K562 (cell line): ENCODE data around the gene FAM50A. TPM values are rescaled to one million over a fixed set of nuclear protein-coding genes. Genes with fewer than 3 reads are reported as not detected.
A peak's percentile ranks its signal among the peaks of the same experiment; 100 is the strongest.

Source experiments
- DACH1 ChIP-seq: fragments of 450-650 bp; IDR thresholded peaks from 2 replicates; pipeline ENCODE4 v1.6.1; 2018; ENCODE audit not compliant: partially characterized antibody
- ESRRB ChIP-seq: fragments of 250-450 bp; sonication (Bioruptor Pico); IDR thresholded peaks from 2 replicates; pipeline ENCODE4 v1.5.0; 2020; ENCODE audit warnings: mild to moderate bottlenecking, moderate library complexity, borderline replicate concordance
- HDAC3 ChIP-seq: fragments of 450-650 bp; IDR thresholded peaks from 2 replicates; pipeline ENCODE4 v1.6.1; 2018; ENCODE audit warnings: borderline replicate concordance, mild to moderate bottlenecking, moderate library complexity; ENCODE audit not compliant: partially characterized antibody
- HDAC8 ChIP-seq: fragments of 450-650 bp; IDR thresholded peaks from 2 replicates; pipeline ENCODE4 v1.6.1; 2016; ENCODE audit warnings: mild to moderate bottlenecking, missing genetic modification characterization, moderate library complexity, missing compliant biosample characterization
- HMG20B ChIP-seq: fragments of 250-450 bp; sonication (Bioruptor Pico); IDR thresholded peaks from 2 replicates; pipeline ENCODE4 v1.5.0; 2021; ENCODE audit warnings: mild to moderate bottlenecking
- ILK ChIP-seq: fragments of 450-650 bp; IDR thresholded peaks from 2 replicates; pipeline ENCODE4 v1.6.1; 2016; ENCODE audit warnings: missing genetic modification characterization, low read depth, mild to moderate bottlenecking, missing compliant biosample characterization, moderate library complexity, borderline replicate concordance
- PCBP2 ChIP-seq: fragments of 200-400 bp; formaldehyde crosslinking; IDR thresholded peaks from 2 replicates; pipeline ENCODE4 v1.6.1; 2018; ENCODE audit warnings: low read length, low read depth, mild to moderate bottlenecking, moderate library complexity; ENCODE audit not compliant: poor library complexity, severe bottlenecking
- PHTF2 ChIP-seq: fragments of 250-450 bp; sonication (Bioruptor Pico); IDR thresholded peaks from 2 replicates; pipeline ENCODE4 v1.5.0; 2021; ENCODE audit warnings: mild to moderate bottlenecking
- POLR3G ChIP-seq: IDR thresholded peaks from 2 replicates; pipeline ENCODE4 v1.6.1; 2011; ENCODE audit not compliant: insufficient read length, insufficient replicate concordance; ENCODE audit errors: extremely low read depth
- RFX7 ChIP-seq: fragments of 250-450 bp; sonication (Bioruptor Pico); IDR thresholded peaks from 2 replicates; pipeline ENCODE4 v1.5.1; 2021; ENCODE audit warnings: mild to moderate bottlenecking
- SMARCA5 ChIP-seq: fragments of 450-650 bp; IDR thresholded peaks from 2 replicates; pipeline ENCODE4 v1.6.1; 2016
- SMARCC2 ChIP-seq: fragments of 450-650 bp; IDR thresholded peaks from 2 replicates; pipeline ENCODE4 v1.6.1; 2017; ENCODE audit warnings: antibody characterized with exemption, moderate library complexity, mild to moderate bottlenecking, low read depth
- TBL1XR1 ChIP-seq, 2 experiments: IDR thresholded peaks; 2 replicates each; pipeline ENCODE4 v1.6.1; 2012; ENCODE audit warnings: improper control_type of control experiment in 2 of 2, low read length in 2 of 2, mild to moderate bottlenecking in 1 of 2
- ZKSCAN3 ChIP-seq: fragments of 250-450 bp; sonication (Bioruptor Pico); IDR thresholded peaks from 2 replicates; pipeline ENCODE4 v1.4.0; 2020
- ZNF184 ChIP-seq: sonication (generic); formaldehyde crosslinking; IDR thresholded peaks from 2 replicates; pipeline ENCODE4 v1.5.0; 2020; ENCODE audit warnings: missing genetic modification reagents
- ZNF239 ChIP-seq: fragments of 250-450 bp; sonication (Bioruptor Pico); IDR thresholded peaks from 2 replicates; pipeline ENCODE4 v1.4.0; 2020; ENCODE audit warnings: mild to moderate bottlenecking
- ZNF354B ChIP-seq: fragments of 250-450 bp; sonication (Bioruptor Pico); IDR thresholded peaks from 2 replicates; pipeline ENCODE4 v1.4.0; 2020
- ZNF431 ChIP-seq: sonication (generic); formaldehyde crosslinking; IDR thresholded peaks from 2 replicates; pipeline ENCODE4 v1.8.0; 2022; ENCODE audit warnings: mild to moderate bottlenecking, missing genetic modification reagents
- ZNF696 ChIP-seq: fragments of 250-450 bp; sonication (Bioruptor Pico); conservative IDR thresholded peaks from 2 replicates; pipeline ENCODE4 v1.4.0; 2020; ENCODE audit warnings: mild to moderate bottlenecking, moderate library complexity
- polyA plus RNA-seq, 8 experiments: library from polyadenylated mRNA; depleted of rRNA in 4 of 8; stranded (reverse) in 5 of 8; unstranded in 3 of 8; fragments of >200 nt; fragmentation: Nextera tagmentation in 2 of 8; fragmentation: Illumina TruSeq in 1 of 8; extraction: Ambion mirVana in 2 of 8; extraction: Trizol in 1 of 8; gene quantifications; 2 replicates each; pipeline versions ENCODE4 v1.2.1 to v1.2.3, GENCODE V29; 2011 to 2014; ENCODE audit warnings: inconsistent platforms in 1 of 8, missing spikeins in 1 of 8
- total RNA-seq, 7 experiments: library from RNA; depleted of rRNA in 6 of 7; stranded (reverse); fragments of >200 nt in 6 of 7; fragmentation: Illumina TruSeq in 2 of 7; extraction: Trizol in 2 of 7; gene quantifications; 2 replicates each; pipeline versions ENCODE4 v1.2.1 to v1.2.3, GENCODE V29; 2011 to 2021; ENCODE audit warnings: low replicate concordance in 1 of 7
- TF ChIP-seq, protein P1 (sequence below), 2 experiments: fragments of 450-650 bp; IDR thresholded peaks; 2 replicates each; pipeline ENCODE4 v1.6.1; 2016; ENCODE audit warnings: mild to moderate bottlenecking in 2 of 2, borderline replicate concordance in 1 of 2, low read depth in 1 of 2, moderate library complexity in 1 of 2

FAM50A gene
- total and polyA plus RNA-seq, 9 of the 15 experiments (the other 6 are each of a cell fraction or from before 2014, with no cell fraction given), result 4.4 to 114 (median 67.3) TPM

- TF ChIP-seq ESRRB (CRISPR knock-in tag), result no peak
- peak; percentile 31; the same call in 1 of the 2 replicates for TF ChIP-seq ZNF431 (CRISPR knock-in tag)
- TF ChIP-seq PCBP2, result no peak
- TF ChIP-seq HDAC3, result no peak
- no peak for TF ChIP-seq SMARCA5
- no peak for TF ChIP-seq SMARCC2
- TF ChIP-seq, protein P1, sequence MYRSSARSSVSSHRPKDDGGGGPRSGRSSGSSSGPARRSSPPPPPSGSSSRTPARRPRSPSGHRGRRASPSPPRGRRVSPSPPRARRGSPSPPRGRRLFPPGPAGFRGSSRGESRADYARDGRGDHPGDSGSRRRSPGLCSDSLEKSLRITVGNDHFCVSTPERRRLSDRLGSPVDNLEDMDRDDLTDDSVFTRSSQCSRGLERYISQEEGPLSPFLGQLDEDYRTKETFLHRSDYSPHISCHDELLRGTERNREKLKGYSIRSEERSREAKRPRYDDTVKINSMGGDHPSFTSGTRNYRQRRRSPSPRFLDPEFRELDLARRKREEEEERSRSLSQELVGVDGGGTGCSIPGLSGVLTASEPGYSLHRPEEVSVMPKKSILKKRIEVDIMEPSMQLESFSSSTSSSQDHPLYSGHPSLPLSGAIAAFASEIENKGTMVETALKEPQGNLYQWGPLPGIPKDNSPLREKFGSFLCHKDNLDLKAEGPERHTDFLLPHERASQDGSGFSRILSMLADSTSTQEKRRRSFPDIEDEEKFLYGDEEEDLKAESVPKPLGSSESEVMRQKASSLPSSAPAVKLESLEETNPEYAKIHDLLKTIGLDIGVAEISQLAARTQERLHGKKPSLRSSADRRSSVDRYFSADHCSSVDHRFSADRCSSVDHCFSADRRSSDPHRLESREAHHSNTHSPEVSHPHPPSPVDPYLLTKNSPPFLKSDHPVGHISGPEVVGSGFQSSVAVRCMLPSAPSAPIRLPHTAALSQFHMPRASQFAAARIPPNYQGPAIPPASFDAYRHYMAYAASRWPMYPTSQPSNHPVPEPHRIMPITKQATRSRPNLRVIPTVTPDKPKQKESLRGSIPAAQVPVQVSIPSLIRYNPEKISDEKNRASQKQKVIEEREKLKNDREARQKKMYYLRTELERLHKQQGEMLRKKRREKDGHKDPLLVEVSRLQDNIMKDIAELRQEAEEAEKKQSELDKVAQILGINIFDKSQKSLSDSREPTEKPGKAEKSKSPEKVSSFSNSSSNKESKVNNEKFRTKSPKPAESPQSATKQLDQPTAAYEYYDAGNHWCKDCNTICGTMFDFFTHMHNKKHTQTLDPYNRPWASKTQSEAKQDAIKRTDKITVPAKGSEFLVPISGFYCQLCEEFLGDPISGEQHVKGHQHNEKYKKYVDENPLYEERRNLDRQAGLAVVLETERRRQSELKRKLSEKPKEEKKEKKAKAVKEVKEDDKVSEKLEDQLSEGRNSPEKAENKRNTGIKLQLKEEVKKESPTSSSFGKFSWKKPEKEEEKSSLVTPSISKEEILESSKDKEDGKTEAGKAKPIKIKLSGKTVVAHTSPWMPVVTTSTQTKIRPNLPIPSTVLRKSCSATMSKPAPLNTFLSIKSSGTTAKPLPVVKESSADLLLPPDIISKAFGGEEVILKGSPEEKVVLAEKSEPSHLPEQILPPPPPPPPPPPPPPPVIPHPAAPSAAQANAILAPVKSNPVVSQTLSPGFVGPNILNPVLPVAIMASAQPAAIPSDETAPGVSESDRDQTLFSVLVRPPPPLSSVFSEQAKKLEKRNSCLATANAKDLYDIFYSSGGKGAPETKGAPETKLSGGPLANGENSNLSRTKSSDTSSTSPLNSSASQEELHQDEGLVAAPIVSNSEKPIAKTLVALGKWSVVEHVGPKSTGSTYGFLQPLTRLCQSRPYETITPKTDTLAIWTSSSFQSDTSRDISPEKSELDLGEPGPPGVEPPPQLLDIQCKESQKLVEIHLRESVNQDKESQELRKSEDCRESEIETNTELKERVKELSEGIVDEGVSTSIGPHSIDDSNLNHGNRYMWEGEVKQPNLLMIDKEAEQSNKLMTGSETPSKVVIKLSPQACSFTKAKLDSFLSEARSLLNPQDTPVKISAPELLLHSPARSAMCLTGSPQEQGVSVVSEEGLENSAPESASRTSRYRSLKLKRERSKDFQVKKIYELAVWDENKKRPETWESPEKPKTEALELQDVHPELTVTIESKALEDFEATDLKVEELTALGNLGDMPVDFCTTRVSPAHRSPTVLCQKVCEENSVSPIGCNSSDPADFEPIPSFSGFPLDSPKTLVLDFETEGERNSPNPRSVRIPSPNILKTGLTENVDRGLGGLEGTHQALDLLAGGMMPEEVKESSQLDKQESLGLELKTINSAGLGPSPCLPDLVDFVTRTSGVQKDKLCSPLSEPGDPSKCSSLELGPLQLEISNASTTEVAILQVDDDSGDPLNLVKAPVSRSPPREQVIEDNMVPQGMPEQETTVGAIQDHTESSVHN (IDR thresholded peaks at IDR 0.05; ENCODE audit: borderline replicate concordance in 1 of 2, low read depth in 1 of 2), result no peak; a peak in 2 of 4 replicates
- peak in 1 of 2 experiments; percentile 24; a peak in 2 of 4 replicates for TF ChIP-seq TBL1XR1 (IDR thresholded peaks at IDR 0.05; ENCODE audit: low read length in 2 of 2)
- TF ChIP-seq RFX7 (CRISPR knock-in tag), result no peak
- no peak for TF ChIP-seq ZKSCAN3 (CRISPR knock-in tag)
- TF ChIP-seq ZNF239 (CRISPR knock-in tag), result no peak
- no peak for TF ChIP-seq POLR3G
- no peak for TF ChIP-seq ILK (tag)
- no peak for TF ChIP-seq ZNF184 (CRISPR knock-in tag)
- TF ChIP-seq ZNF354B, result no peak
- TF ChIP-seq HDAC8, result no peak; the same call in 1 of the 2 replicates
- TF ChIP-seq DACH1, result peak; percentile 73
- no peak for TF ChIP-seq HMG20B (CRISPR knock-in tag)
- no peak for TF ChIP-seq ZNF696 (CRISPR knock-in tag)
- TF ChIP-seq PHTF2, result no peak
Measured at GRCh38 chrX:154397888-154398667, 45.9 kb upstream of the FAM50A start, which contains the start of gene RPL10 (continued).
